Stimulated activated CD4-positive, alpha-beta T cell treated with anti-CD3 and anti-CD28 coated beads, Interleukin-15, amount 100 ng/mL, for 1 hour (primary cell): ENCODE data around the gene TMPRSS6.
A peak's percentile ranks its signal among the peaks of the same experiment; 100 is the strongest.

Experiments used
- DNase-seq, 2 donors: peaks; one replicate each; pipeline ENCODE4 v3.0.0-alpha.2; 2020; ENCODE audit warnings: low read depth in 1 of 2, low spot score in 1 of 2

TMPRSS6 gene

GRCh38 chr22:37117092-37117491 lies 7.6 kb upstream of the TMPRSS6 start:
- DNase-seq = no peak

DNA sequence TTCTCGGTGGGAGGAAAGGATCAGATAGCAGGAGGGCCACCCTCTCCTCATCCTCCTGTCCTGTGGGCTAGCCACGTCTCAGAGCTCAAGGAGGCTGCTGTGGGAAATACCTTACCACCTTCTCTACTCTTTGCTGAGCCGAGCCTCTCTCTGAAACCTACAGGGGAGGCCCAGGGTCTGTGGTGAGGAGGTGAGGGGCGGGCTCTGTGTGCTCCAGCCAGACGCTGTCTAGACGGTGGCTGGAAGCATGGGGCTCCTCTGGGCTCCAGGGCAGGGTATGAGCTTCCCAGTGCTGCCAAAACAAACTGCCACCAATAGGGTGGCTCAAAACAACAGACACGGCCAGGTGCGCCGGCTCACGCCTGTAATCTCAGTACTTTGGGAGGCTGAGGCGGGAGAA lies 5.5 kb upstream of the TMPRSS6 start:
- DNase-seq = no peak

DNA sequence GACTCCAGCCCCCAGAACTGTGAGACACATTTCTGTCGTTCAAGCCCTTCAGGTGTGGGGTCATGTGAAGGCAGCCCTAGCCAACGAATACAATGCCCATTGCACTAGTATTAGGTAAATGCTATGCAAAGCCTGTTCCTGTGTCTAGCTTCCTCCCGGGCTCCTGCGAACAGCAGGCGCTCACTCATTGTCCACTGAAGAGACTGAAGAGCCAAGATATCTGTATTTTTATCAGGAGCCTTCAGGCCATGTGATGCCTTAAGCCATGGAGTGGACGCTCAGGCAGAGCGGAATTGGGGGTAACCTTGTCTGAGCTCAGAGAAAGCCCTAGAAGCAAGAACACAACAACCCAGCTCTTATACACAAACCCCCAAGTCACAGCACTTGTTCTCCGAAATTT lies 4.2 kb upstream of the TMPRSS6 start:
- no peak for DNase-seq

DNA sequence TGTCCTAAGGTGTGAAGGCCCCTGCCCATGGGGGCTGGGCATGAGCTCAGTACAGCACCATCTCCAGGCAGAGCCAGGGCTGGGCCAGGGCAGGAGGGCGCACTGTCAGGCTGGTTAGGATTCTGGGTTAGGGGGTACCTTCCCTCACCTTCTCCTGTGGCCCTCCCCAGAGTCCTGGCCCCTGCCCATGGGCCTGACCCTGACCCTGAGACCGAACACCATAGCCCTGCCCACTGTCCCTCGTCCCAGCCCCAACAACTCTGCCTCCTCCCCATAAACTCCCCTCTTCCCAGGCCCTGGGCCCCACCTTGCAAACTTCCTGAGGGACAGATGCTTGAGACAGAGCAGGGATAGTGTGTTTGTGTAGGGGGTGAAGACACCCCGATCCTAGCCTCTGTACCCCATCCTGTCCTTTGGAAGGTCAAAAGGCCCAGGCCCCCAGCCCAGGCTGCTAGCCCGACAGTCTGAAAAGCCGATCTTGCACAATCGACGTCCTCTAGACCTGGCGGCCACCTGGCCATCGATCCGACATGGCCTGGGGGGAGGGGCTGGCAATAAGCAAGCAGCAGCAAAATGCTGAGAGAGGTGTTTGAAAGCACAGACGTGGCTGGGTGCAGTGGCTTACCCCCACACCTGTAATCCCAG lies 2.7 kb upstream of the TMPRSS6 start:
- no peak for DNase-seq

- DNase-seq = no peak
Measured at GRCh38 chr22:37111156-37111717, 1.7 kb upstream of the TMPRSS6 start.

DNA sequence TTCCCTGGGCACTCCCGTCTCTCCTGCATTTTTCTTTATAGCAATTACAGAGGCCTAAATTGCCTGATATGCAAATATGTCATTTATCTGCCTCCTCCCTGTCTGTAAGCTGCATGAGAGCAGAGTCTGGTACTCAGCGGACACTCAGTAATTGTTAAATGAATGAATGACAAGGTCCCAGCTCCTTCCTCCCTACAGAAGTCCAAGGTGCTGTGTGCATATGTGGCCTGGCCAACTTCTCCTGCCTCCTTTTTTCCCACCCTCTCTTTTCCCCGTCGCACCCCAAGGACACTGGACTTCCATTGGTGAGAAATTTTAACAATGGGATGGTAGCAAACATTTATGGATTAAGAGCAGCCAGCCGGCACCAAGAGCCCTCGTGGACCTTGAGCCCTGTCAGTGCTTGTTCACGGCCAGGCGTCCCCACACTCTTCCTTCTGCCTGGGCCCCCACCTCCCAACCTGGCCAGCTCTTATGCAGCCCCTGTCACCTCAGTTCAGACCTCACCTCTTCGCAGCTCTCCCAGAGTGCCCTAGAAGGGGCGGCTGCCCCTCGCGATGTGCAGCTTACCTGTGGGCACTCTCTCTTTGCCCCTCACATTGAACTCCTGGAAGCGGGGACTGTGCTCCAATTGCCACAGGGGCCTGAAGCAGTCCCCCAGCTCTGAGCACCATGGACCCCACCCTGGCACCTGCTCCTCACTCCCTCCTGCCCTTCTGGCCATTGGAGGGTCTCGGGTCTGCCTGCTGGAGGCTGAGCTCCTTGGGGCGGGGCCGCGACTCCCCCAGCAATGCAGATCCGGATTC lies 1.5 kb downstream of the TMPRSS6 start:
- no peak for DNase-seq

- no peak for DNase-seq
Measured at GRCh38 chr22:37105990-37106389, 3.5 kb downstream of the TMPRSS6 start.

DNA sequence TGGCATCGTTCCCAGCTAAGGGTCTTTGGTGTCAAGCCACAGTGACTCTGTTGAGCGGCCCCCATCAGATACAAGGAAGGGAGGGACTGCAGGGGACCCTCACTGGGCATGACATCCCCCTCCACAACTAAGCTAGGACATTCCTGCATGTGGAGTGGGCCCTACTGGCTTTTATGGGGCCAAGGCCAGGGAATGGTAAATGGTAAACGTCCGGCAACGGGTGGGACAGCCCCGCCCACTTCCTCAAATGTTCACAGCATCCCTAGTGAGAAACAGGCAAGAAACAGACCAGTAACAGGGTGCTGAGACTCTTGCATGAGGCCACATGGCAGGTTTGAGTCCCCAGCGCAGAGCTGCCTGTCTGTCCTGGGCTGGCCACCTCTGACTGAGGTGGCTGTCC lies 4.4 kb downstream of the TMPRSS6 start:
- no peak for DNase-seq

- no peak for DNase-seq
Measured at GRCh38 chr22:37103656-37104452, 5.7 kb downstream of the TMPRSS6 start.

- no peak for DNase-seq
Measured at GRCh38 chr22:37103151-37103550, 6.4 kb downstream of the TMPRSS6 start.

DNA sequence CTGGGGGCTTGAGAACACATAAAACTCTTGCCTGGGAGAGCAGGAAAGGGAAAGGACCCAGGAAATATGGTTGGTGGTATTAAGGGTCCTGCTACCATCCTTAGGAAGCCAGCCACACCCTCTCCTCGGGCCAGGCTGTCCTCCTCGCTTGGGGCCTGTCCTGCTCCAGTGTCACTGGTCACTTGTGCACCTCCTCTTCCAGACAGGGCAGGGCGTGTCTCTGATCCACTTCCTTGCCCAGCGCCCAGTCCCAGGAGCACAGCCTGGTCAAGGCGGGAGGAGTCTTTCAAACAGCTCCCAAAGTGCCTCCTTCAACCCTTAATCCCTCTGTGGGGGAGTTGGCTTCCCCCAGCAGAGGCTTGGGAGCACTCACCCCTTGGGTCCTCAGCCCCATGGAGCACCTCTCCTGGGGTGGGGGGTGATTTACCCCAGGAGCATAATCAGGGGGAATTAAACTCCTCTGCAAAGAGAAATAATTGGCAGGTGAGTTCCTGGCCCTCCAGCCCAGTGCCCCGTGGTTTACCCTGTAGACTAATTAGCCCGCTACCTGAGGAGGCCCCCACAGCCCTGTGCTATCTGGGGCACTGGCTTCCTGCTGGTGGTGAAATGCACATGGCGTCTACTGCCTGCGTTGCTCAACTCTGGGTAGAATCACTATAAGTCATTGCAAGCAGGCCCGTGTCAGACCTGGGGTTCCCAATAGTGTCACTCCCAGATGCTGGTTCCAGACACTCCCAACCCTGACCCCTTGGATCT lies 8.0 kb downstream of the TMPRSS6 start:
- no peak for DNase-seq

GRCh38 chr22:37100589-37101127 lies 8.9 kb downstream of the TMPRSS6 start:
- DNase-seq = no peak

DNA sequence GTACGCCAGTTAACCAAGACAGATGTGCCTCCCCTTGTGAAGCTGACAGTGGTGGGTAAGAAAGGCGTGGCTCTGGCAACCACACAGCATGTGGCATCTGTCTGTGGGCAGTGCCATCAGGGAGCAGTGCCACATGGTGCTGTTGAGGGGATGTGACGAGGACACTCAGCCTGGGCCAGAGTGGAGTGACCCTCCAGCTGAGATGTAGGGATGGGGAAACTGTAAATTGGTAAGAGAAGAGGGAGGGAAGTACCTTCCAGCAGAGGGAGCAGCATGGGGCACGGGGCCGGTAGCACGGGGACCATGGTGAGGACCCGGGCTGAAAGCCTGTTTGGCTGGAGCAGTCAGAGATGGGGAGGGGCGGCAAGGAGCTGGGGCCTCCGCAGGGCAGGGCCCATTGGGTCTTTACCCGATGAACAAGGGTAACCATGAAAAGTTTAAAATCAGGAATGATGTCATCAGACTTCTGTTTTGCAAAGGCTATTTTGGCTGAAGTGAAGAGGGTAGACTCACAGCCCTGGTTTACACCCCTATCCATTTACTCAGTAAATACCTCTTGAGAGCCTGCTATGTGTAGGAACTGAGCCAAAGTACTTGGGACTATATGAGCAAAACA lies 10.4 kb downstream of the TMPRSS6 start:
- no peak for DNase-seq

DNA sequence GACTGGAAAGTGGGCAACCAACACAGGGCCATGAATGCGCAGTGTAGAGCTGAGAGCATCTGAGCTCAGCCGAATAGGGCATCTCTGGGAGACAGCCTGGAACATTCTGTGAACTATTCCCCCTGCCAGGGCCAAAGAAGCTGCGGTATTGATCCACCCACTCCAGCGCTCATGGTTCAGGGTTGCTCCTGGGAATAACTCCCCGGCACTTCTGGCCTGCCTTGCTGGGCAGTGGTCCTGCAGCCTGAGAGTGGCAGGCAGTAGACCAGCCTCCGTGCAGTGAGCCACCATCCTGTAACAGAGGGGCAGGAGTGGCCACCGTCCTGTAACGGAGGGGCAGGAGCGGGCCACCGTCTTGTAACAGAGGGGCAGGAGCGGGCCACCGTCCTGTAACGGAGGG lies 12.2 kb downstream of the TMPRSS6 start:
- no peak for DNase-seq

DNA sequence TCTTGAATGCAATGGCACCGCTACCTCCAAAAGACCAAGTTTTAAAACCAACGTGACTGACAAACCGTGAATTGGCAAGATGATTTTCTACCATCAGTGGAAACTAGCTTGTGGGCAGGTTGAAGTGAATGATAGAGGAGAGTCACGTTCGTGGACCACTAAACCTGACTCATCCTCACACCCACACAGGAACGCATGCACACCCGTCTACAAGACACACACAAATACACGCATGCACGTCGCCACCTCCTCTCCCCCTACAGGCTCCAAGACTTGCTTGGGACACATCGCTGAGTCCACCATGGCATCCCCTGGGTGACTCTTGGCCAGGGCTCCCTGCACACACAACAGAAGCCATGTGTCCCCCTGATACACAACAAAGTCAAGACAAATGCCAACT lies 14.4 kb downstream of the TMPRSS6 start:
- DNase-seq = peak in 1 of 2 donors; percentile 34

- DNase-seq = no peak
Measured at GRCh38 chr22:37094239-37094638, 15.3 kb downstream of the TMPRSS6 start.

DNA sequence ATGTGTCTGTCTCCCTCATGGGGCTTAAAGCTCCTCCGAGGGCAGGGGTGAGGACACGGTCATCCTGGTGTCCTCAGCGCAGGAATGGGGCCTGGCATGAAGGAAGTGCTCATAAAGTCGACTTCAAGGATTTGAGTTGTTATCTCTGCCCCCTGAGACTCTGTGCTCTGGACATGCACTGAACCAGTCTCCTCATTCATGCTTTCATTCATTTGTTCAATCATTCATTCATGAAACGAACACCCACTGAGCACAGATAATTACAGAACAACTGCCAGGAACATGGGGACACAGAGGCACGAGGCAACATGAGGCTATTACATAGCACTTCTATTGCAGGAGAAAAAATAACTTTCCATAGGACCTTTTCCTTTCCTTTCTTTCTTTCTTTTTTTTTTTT lies 16.5 kb downstream of the TMPRSS6 start:
- DNase-seq = no peak

DNA sequence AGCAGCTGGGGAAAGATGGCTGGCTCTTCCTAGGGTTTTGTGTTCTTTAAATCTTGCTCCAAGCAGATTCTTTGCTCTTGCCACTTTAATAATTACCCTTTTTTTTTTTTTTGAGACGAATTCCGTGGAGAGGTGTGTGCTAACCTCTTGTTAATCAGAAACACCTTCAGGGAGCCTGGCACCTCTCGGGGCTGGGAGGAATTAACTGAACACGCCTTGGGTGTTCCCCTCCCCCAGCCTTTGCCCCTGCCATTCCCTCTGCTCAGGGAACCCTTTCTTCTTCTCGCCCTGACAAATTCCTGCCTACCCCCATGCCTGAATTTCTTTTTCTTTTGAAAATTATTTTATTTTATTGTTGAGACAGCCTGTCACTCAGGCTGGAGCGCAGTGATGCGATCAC lies 17.5 kb downstream of the TMPRSS6 start:
- DNase-seq = no peak

- no peak for DNase-seq
Measured at GRCh38 chr22:37090920-37091695, 18.4 kb downstream of the TMPRSS6 start.
